ENCODE results near the gene RDH16.

RDH16 gene

GRCh38 chr12:56955631-56956256 lies 1.7 kb downstream of the RDH16 start:
- H3K4me3 ChIP-seq (replicated peaks; ENCODE audit: low read depth, low read length), result no peak overlapping the region
- TF ChIP-seq CTCF (IDR thresholded peaks at IDR 0.05; ENCODE audit: low read depth, low read length, missing control alignments), result no peak
- DNase-seq (ENCODE audit: extremely low read depth, low read depth), result no peak

DNA sequence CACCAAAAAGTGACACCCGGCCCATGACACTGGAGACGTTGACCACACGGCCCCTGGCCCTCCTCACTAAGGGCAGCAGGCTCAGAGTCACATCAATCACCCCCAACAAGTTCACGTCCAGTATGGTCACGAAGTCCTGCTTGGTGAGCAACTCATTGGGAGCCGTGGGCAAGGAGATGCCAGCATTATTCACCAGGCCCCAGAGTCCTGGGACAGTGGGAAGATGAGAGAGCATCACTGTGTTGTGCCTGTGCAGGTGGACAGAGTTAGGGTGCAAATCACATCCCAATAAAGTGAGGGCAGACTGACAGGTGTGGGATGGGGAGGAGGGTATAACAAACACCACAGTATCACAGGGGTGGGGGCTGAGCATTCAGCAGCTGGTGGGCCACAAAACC lies 2.5 kb downstream of the RDH16 start:
- no peak overlapping the region for H3K4me3 ChIP-seq (replicated peaks; ENCODE audit: low read depth, low read length)
- no peak for DNase-seq (ENCODE audit: extremely low read depth, low read depth)
- no peak for TF ChIP-seq CTCF (IDR thresholded peaks at IDR 0.05; ENCODE audit: low read depth, low read length, missing control alignments)

- no peak for TF ChIP-seq CTCF (IDR thresholded peaks at IDR 0.05; ENCODE audit: low read depth, low read length, missing control alignments)
- no peak overlapping the region for H3K4me3 ChIP-seq (replicated peaks; ENCODE audit: low read depth, low read length)
- DNase-seq (ENCODE audit: extremely low read depth, low read depth), result no peak
Measured at GRCh38 chr12:56954057-56954957, 3.1 kb downstream of the RDH16 start.

DNA sequence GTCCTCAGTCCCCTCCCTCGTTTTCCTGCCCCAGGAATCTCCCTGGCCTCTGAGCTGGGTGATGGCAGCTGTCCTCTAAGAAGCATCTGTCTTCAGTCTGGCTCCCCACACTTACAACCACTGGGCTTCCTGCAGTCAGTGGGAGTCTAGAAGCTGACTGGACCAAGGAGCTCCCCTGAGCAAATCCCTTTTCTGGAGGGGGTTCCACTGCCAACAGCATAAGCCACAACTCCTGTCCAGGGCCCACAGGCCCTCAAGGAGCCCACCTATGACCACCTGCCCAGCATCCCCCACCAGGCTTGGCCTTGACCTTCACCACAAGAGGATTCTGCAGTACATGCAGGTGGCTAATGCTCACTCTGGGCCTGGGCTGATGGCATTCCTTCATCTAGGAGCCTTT lies 4.1 kb downstream of the RDH16 start:
- TF ChIP-seq CTCF (IDR thresholded peaks at IDR 0.05; ENCODE audit: low read depth, low read length, missing control alignments), result no peak
- no peak overlapping the region for H3K4me3 ChIP-seq (replicated peaks; ENCODE audit: low read depth, low read length)
- DNase-seq (ENCODE audit: extremely low read depth, low read depth), result no peak

- no peak overlapping the region for H3K4me3 ChIP-seq (replicated peaks; ENCODE audit: low read depth, low read length)
- no peak for TF ChIP-seq CTCF (IDR thresholded peaks at IDR 0.05; ENCODE audit: low read depth, low read length, missing control alignments)
- DNase-seq (ENCODE audit: extremely low read depth, low read depth), result no peak
Measured at GRCh38 chr12:56951582-56952339, 5.6 kb downstream of the RDH16 start.

DNA sequence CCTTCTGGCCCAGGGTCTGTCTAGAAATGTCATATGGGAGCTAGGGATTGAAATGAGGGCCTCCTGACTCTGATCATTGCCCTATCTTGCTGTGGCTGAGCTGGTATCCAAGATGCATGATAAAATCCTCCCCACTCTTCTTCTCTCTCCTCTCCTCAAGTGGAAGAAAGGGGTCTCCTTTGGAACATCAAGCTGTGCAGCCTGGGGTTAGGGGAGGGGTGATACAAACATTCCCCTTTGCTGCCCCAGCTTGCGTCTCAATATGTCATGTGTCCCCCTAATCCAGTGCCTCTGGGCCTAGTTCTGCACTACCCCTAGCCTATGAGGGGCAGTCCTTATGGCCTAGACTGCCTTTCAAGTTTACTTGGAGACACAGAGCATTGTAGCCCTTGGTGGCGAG lies 8.5 kb downstream of the RDH16 start:
- H3K4me3 ChIP-seq (replicated peaks; ENCODE audit: low read depth, low read length), result no peak overlapping the region
- DNase-seq (ENCODE audit: extremely low read depth, low read depth), result no peak
- no peak for TF ChIP-seq CTCF (IDR thresholded peaks at IDR 0.05; ENCODE audit: low read depth, low read length, missing control alignments)
